GM18873 (cell line): ENCODE results near the gene FBLN2.

Experiments
- ATAC-seq: cut with Tn5 transposase; IDR thresholded peaks from one replicate; pipeline ENCODE4 v1.9.1; 2021; ENCODE audit warnings: mild to moderate bottlenecking, moderate library complexity, moderate number of reproducible peaks; ENCODE audit not compliant: unreplicated experiment, low FRiP score

FBLN2 gene

DNA sequence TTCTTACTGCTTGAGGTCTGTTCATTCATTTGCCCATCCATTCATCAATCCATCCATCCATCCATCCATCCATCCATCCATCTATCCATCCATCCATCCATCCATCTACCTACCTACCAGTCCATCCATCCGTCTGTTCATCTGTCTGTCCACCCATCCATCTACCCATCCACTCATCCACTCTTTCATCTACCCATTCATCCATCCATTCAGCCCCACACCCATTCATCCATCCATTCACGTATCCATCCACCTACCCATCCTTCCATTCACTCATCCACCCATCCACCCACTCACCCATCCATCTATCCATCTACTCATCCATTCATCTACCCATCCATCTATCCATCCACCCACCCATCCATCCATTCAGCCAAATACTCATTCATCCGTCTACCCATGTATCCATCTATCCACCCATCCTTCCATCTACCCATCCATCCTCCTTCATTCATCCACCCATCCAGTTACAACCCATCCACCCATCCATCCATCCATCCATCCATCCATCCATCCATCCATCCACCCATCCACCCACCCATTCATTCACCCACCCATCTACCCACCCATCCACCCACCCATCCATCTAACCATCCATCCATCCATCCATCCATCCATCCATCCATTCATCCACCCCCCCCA lies 68.3 kb downstream of the FBLN2 start:
- no peak for ATAC-seq

DNA sequence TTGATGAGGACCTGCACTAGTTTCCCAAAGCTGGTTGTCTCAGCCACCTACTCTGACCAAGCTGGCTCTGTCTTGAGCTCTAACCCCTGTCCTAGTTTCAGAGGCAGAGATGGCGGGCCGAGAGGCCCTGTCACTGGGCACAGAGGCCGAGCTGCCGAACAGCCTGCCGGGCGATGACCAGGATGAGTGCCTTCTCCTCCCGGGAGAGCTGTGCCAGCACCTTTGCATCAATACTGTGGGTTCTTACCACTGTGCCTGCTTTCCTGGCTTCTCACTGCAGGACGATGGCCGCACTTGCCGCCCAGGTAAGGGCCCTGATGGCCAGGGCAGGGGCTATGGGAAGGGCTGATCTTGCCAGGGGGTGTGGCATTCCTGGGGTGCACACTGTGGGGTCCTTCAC lies 69.1 kb downstream of the FBLN2 start:
- no peak for ATAC-seq

DNA sequence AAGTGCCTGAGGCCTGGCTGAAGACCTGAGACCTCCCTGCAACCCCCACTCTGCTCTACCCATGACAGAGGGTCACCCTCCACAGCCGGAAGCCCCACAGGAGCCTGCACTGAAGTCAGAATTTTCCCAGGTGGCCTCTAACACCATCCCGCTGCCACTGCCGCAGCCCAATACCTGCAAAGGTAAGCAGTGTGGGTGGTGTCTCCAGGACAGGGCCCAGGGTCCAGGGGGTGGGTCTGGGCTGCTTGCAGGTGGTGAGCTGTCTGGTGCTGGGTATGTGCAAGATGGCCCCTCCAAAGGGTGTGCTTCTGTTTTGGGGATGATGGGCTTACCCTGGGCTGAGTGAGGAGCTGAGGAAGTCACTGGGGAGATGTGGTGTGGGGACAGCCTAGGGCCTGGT lies 69.9 kb downstream of the FBLN2 start:
- ATAC-seq = no peak

- no peak for ATAC-seq
These were observed 70.8 kb downstream of the FBLN2 start for GRCh38 chr3:13619661-13620230.

- ATAC-seq = no peak
These were observed 71.4 kb downstream of the FBLN2 start for GRCh38 chr3:13620281-13620680.

GRCh38 chr3:13620776-13621365 lies 71.9 kb downstream of the FBLN2 start:
- no peak for ATAC-seq

DNA sequence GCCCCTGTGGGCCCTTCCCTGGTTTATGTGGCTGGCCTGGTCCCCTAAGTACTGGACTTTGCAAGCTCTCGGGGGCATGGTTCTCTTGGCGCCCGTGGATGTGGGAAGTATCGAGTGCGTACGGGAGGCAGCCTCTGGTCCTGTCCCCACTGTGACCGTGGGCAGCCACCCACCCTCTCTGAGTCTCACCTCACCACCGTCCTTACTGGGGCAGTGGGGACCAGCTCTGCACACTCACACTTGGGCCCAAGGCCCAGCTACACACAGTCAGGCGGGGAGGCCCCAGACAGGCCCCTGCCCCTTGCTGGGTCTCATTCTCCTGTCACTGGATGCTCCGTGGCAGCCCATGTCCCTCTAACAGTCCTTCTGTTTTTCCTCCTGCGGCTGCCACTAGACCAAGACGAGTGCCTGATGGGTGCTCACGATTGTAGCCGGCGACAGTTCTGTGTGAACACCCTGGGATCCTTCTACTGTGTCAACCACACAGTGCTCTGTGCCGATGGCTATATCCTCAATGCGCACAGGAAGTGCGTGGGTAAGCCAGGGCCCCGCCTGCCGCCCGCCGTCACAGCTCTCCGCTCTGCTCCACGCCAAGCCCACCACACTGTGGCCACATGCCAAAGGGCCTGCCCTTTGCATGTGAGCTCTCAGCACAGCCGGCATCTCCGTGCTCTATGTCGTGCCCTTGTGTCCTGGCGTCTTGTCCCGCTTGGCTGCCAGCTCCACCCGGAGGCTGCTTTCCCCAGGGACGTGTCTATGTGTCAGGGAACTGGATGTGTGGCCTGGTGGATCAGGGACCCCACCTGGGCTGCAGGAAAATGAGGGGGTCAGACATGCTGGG lies 72.7 kb downstream of the FBLN2 start:
- ATAC-seq = no peak

DNA sequence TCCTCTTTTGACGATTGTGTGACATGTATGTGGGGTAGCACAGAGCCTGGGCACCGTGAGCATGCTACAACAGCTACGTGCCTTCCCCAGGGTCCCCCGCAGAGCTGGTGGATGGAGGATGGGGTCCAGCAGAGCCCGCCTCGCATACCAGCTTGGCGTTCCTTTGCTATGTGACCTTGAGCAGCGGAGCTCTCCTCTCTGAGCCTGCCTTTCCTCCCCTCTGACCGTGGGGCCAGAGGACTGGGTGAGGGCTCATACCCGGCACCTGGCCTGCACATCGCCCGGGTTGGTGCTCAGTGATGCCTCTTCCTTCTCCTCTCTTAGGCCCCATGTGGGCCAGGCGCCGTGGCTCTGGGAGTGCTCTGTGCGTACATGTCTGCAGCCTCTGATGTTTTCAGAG lies 73.4 kb downstream of the FBLN2 start:
- ATAC-seq = no peak

DNA sequence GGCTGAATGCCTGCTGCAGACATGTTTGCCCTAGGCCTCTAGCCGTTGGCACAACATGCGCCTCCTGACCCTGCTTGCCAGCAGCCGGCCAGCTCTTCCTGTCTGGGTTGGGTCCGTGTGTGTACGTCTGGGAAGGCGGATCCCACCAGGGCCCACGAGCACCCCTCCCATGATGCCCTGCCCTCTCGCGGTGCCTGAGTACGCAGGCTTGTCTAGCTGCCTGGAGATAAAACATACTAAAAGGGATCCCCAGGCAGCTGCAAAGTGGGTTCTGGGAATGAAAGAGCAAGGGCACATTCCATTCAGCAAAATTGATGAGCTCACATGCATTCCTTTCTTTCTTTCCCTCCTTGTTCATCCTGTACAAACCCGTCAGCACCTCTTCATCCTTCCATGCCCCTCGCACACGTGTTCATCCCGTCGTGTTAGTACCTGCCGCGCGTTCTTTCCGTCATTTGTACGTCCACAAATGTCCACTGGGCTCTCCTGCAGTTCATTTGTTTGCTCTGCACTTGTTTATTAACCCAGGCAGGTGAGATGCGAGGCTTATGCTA lies 74.3 kb downstream of the FBLN2 start:
- ATAC-seq = no peak

- ATAC-seq = no peak
These were observed 75.1 kb downstream of the FBLN2 start for GRCh38 chr3:13624021-13624420.

GRCh38 chr3:13624671-13625125 lies 75.8 kb downstream of the FBLN2 start:
- ATAC-seq = no peak

DNA sequence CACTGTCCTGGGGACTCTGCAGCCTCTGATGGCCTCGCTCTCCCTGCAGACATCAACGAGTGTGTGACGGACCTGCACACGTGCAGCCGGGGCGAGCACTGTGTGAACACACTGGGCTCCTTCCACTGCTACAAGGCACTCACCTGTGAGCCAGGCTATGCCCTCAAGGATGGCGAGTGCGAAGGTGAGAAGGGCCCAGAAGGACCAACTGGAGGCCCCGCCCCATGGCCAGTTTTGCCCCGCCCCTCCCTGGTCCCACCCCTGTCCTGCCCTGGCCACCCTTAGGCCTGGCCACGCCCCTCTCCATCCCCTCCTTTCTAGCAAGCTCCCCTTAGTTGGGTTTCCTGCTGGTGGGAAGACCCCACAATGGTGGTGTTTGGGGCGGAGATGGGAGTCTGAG lies 77.5 kb downstream of the FBLN2 start:
- no peak for ATAC-seq

- ATAC-seq = no peak
These were observed 78.1 kb downstream of the FBLN2 start for GRCh38 chr3:13626915-13627460.

GRCh38 chr3:13627681-13628080 lies 78.8 kb downstream of the FBLN2 start:
- ATAC-seq = no peak

DNA sequence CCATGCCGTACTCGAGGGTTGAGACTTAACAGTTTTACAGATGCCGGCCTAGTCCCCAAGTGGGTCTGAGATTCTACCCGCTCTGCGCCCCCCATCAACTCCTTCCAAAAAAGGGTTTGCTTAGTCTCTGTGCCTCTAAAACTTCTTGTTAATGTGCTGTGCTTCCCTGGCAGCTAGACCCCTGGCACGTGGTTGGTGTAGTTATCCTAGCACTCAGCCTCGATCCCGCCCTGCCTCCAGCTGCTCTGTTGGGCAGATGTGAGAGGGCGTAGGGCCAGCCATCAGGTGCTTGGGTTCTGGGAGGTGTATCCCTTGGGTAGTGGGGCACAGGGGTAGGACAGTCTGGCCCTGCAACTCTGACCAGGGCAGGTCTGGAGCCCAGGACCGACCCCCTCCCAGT lies 79.5 kb downstream of the FBLN2 start:
- no peak for ATAC-seq

DNA sequence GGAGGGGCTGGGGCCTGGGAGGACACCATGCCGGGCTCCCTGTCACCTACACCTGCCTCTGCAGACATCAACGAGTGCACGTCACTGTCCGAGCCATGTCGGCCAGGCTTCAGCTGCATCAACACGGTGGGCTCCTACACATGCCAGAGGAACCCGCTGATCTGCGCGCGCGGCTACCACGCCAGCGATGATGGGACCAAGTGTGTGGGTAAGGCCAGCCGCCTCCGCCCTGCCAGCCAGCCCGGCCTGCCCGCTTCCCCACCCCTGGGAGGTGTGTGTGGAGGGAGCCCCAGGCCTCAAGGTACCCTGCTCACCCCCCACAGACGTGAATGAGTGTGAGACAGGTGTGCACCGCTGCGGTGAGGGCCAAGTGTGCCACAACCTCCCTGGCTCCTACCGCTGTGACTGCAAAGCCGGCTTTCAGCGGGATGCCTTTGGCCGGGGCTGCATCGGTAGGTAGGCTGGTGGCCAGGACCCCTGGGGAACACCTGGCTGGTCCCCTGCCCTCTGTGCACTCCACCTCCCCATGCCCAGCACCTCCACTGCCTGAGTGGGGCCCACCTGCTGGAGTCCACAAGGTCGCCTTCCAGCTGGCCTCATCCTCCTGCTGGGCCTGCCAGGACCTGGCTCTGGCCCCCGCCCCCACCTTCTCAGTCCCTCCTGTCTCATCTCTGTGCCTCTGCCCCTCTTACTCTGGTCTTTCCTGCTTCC lies 80.1 kb downstream of the FBLN2 start:
- ATAC-seq = no peak

- ATAC-seq = no peak
These were observed 80.7 kb downstream of the FBLN2 start for GRCh38 chr3:13629644-13630043.

DNA sequence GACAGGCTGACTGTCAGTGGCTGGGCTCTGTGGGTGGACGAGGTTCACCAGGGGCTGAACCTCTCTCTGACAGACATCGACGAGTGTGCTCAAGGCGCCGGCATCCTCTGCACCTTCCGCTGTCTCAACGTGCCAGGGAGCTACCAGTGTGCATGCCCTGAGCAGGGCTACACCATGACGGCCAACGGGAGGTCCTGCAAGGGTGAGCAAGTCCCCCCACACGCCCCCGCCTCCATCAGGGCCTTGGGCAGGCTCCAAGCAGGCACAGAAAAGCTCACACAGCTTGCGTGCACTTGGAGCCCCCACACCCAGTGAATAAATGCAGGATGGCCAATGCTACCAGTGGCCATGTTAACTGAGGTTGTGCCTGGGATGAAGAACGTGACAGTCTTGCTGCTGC lies 82.3 kb downstream of the FBLN2 start:
- no peak for ATAC-seq

- no peak for ATAC-seq
These were observed 84.3 kb downstream of the FBLN2 start for GRCh38 chr3:13633176-13633575.

DNA sequence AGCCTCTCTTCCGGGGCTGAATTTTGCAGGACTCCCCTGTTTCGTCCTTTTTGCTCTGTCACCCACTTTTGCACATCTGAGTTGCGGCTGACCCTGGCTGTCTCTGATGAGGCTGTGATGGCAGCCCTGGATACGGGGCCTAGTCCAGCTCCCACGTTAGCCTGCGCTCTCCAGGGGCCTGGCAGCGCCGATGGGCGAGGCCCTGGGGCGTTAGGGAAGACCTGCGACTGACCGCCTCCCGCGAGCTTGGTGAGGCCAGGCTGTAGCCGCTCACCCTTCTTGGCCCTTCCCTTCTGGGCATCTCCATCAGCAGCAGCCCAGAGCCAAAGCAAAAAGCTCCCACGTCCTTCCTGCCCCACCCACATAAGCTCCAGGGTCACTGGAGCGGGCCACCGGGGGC lies 85.2 kb downstream of the FBLN2 start:
- no peak for ATAC-seq
